Mucosa of stomach (tissue), 1 donor: Measurements from ENCODE around the gene ZNF516.

Source experiments
- H3K27me3 ChIP-seq: one replicate; pipeline ENCODE4 v1.7.0; 2013; ENCODE audit warnings: mild to moderate bottlenecking, low read length; ENCODE audit not compliant: control insufficient read depth, insufficient read depth
- H3K36me3 ChIP-seq: one replicate; pipeline ENCODE4 v1.7.0; 2013; ENCODE audit warnings: low read length; ENCODE audit not compliant: control insufficient read depth, insufficient read depth
- H3K4me1 ChIP-seq: one replicate; pipeline ENCODE4 v1.7.0; 2013; ENCODE audit warnings: mild to moderate bottlenecking, low read length; ENCODE audit not compliant: control insufficient read depth, insufficient read depth
- H3K4me3 ChIP-seq: one replicate; pipeline ENCODE4 v1.7.0; 2013; ENCODE audit warnings: low read length
- H3K9ac ChIP-seq: one replicate; pipeline ENCODE4 v1.7.0; 2013; ENCODE audit warnings: mild to moderate bottlenecking, low read length, moderate library complexity
- H3K9me3 ChIP-seq: one replicate; pipeline ENCODE4 v1.7.0; 2013; ENCODE audit warnings: mild to moderate bottlenecking, low read length, moderate library complexity; ENCODE audit not compliant: control insufficient read depth
- donor health status: Pancreatic carcinoma.

The ZNF516 gene

GRCh38 chr18:76445741-76446232 is 49.3 kb downstream of the ZNF516 start:
- no peak overlapping the region for H3K4me3 ChIP-seq
- H3K36me3 ChIP-seq, result peaks cover 3% of the 10 kb centered on the region
- no peaks in the 10 kb centered on the region for H3K27me3 ChIP-seq
- H3K4me1 ChIP-seq, result peaks cover 10% of the 10 kb centered on the region
- H3K9ac ChIP-seq, result no peak overlapping the region
- H3K9me3 ChIP-seq, result no peaks in the 10 kb centered on the region

GRCh38 chr18:76445275-76445674 is 49.8 kb downstream of the ZNF516 start:
- no peaks in the 10 kb centered on the region for H3K27me3 ChIP-seq
- no peaks in the 10 kb centered on the region for H3K9me3 ChIP-seq
- no peak overlapping the region for H3K4me3 ChIP-seq
- peaks cover 3% of the 10 kb centered on the region for H3K36me3 ChIP-seq
- H3K4me1 ChIP-seq, result peaks cover 10% of the 10 kb centered on the region
- H3K9ac ChIP-seq, result no peak overlapping the region

- H3K27me3 ChIP-seq, result no peaks in the 10 kb centered on the region
- H3K4me1 ChIP-seq, result peaks cover 10% of the 10 kb centered on the region
Measured at GRCh38 chr18:76444446-76445105, 50.5 kb downstream of the ZNF516 start.

GRCh38 chr18:76443519-76444445 is 51.3 kb downstream of the ZNF516 start:
- H3K27me3 ChIP-seq, result no peaks in the 10 kb centered on the region
- H3K4me1 ChIP-seq, result peaks cover 10% of the 10 kb centered on the region

More at GRCh38 chr18:76444446-76445105, 50.5 kb downstream of the ZNF516 start:
- no peak overlapping the region for H3K9ac ChIP-seq
- peaks cover 3% of the 10 kb centered on the region for H3K36me3 ChIP-seq
- H3K9me3 ChIP-seq, result no peaks in the 10 kb centered on the region
- H3K4me3 ChIP-seq, result no peak overlapping the region

GRCh38 chr18:76442413-76443171 is 52.5 kb downstream of the ZNF516 start:
- Histone ChIP-seq H3K4me1 (peaks cover 5% of the 10 kb centered on the region), H3K27me3 (no peaks in the 10 kb centered on the region), H3K9me3 (no peaks in the 10 kb centered on the region), H3K9ac (no peak overlapping the region), H3K36me3 (peaks cover 3% of the 10 kb centered on the region), H3K4me3 (no peak overlapping the region)

More at GRCh38 chr18:76443519-76444445, 51.3 kb downstream of the ZNF516 start:
- Histone ChIP-seq H3K9me3 (no peaks in the 10 kb centered on the region), H3K36me3 (peaks cover 3% of the 10 kb centered on the region), H3K9ac (no peak overlapping the region), H3K4me3 (no peak overlapping the region)

GRCh38 chr18:76441668-76442412 is 53.2 kb downstream of the ZNF516 start:
- no peaks in the 10 kb centered on the region for H3K9me3 ChIP-seq
- H3K4me3 ChIP-seq, result no peak overlapping the region
- H3K27me3 ChIP-seq, result no peaks in the 10 kb centered on the region
- H3K36me3 ChIP-seq, result peaks cover 3% of the 10 kb centered on the region
- H3K4me1 ChIP-seq, result peaks cover 5% of the 10 kb centered on the region
- no peak overlapping the region for H3K9ac ChIP-seq

- no peaks in the 10 kb centered on the region for H3K9me3 ChIP-seq
- peaks cover 4% of the 10 kb centered on the region for H3K4me1 ChIP-seq
- peaks cover 3% of the 10 kb centered on the region for H3K36me3 ChIP-seq
Measured at GRCh38 chr18:76441002-76441667, 53.9 kb downstream of the ZNF516 start.

GRCh38 chr18:76437910-76438309 is 57.1 kb downstream of the ZNF516 start:
- H3K4me1 ChIP-seq, result no peaks in the 10 kb centered on the region
- no peaks in the 10 kb centered on the region for H3K27me3 ChIP-seq
- H3K36me3 ChIP-seq, result peaks cover 3% of the 10 kb centered on the region
- H3K9me3 ChIP-seq, result no peaks in the 10 kb centered on the region
- no peak overlapping the region for H3K4me3 ChIP-seq
- no peak overlapping the region for H3K9ac ChIP-seq

More at GRCh38 chr18:76441002-76441667, 53.9 kb downstream of the ZNF516 start:
- Histone ChIP-seq H3K27me3 (no peaks in the 10 kb centered on the region), H3K4me3 (no peak overlapping the region), H3K9ac (no peak overlapping the region)

- no peaks in the 10 kb centered on the region for H3K9me3 ChIP-seq
- H3K9ac ChIP-seq, result no peak overlapping the region
- H3K36me3 ChIP-seq, result peaks cover 3% of the 10 kb centered on the region
- H3K4me1 ChIP-seq, result no peaks in the 10 kb centered on the region
- no peak overlapping the region for H3K4me3 ChIP-seq
- no peaks in the 10 kb centered on the region for H3K27me3 ChIP-seq
Measured at GRCh38 chr18:76437011-76437410, 58.0 kb downstream of the ZNF516 start.

GRCh38 chr18:76436342-76436741 is 58.7 kb downstream of the ZNF516 start:
- H3K36me3 ChIP-seq, result peaks cover 3% of the 10 kb centered on the region

More at GRCh38 chr18:76436342-76436741, 58.7 kb downstream of the ZNF516 start:
- Histone ChIP-seq H3K27me3 (no peaks in the 10 kb centered on the region), H3K4me3 (no peak overlapping the region), H3K9me3 (no peaks in the 10 kb centered on the region), H3K4me1 (no peaks in the 10 kb centered on the region), H3K9ac (no peak overlapping the region)
